ENCODE measurements around the gene NEK1.

DNA sequence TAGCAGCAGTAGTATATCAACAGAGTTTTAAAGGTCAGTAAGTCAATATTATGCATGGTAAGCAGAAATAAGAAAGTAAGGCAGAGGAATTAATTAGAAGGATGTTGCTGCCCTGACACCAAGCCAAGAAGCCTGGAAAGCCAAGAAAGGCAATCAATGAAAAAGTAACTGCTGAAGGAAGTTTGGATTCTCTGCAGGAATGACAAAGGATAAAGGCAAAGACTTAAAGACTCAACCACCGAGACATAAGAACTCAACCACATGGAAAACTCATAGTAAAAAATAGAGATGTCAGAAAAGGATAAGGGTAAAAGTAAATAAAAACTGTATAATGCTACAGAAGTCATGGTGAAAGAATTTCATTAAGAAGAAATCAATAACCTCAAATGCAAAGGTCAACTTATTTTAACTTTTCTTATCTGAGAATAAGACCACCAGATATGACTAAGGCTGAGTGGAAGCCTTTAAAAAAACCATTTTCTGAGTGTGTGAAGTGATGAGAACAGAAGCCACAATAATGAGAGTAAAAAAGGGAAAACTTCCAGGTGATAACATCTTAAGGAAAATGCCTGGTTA is 55.2 kb downstream of the NEK1 start:
- TF ChIP-seq, protein P1, sequence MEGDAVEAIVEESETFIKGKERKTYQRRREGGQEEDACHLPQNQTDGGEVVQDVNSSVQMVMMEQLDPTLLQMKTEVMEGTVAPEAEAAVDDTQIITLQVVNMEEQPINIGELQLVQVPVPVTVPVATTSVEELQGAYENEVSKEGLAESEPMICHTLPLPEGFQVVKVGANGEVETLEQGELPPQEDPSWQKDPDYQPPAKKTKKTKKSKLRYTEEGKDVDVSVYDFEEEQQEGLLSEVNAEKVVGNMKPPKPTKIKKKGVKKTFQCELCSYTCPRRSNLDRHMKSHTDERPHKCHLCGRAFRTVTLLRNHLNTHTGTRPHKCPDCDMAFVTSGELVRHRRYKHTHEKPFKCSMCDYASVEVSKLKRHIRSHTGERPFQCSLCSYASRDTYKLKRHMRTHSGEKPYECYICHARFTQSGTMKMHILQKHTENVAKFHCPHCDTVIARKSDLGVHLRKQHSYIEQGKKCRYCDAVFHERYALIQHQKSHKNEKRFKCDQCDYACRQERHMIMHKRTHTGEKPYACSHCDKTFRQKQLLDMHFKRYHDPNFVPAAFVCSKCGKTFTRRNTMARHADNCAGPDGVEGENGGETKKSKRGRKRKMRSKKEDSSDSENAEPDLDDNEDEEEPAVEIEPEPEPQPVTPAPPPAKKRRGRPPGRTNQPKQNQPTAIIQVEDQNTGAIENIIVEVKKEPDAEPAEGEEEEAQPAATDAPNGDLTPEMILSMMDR (IDR thresholded peaks at IDR 0.05): no peak
- no peak for TF ChIP-seq POLR2AphosphoS5 (IDR thresholded peaks at IDR 0.05; ENCODE audit: insufficient read depth in 1 of 2, low read depth in 1 of 2)
- no peak for TF ChIP-seq POLR2A (IDR thresholded peaks at IDR 0.05)
